GM18858 (cell line): ENCODE results near the gene NDUFB5.
A peak's percentile ranks its signal among the peaks of the same experiment; 100 is the strongest.

Source experiments
- ATAC-seq: cut with Tn5 transposase; IDR thresholded peaks from one replicate; pipeline ENCODE4 v1.9.1; 2021; ENCODE audit not compliant: unreplicated experiment

The NDUFB5 gene

GRCh38 chr3:179604321-179605078 is at the start of gene NDUFB5, which contains the start of gene MRPL47:
NDUFB5 (plus strand) TSS chr3:179604794; CDS start chr3:179604816, 22 bp downstream.
MRPL47 (minus strand) TSS chr3:179604638; CDS start chr3:179604624, 14 bp downstream.
- peak; percentile 88 for ATAC-seq

GRCh38 chr3:179558742-179559364 is 45.7 kb upstream of the NDUFB5 start:
- no peak for ATAC-seq

GRCh38 chr3:179560791-179561190 is 43.8 kb upstream of the NDUFB5 start:
- no peak for ATAC-seq

- ATAC-seq, result peak; percentile 95
Observed at GRCh38 chr3:179562591-179563270, 41.9 kb upstream of the NDUFB5 start, which contains the start of gene ACTL6A. ACTL6A (plus strand) TSS chr3:179562926; CDS start chr3:179563093, 167 bp downstream.

- ATAC-seq, result peak; percentile 37
Observed at GRCh38 chr3:179563271-179563783, 41.3 kb upstream of the NDUFB5 start.

GRCh38 chr3:179565496-179565895 is 39.1 kb upstream of the NDUFB5 start:
- no peak for ATAC-seq

- ATAC-seq, result no peak
Observed at GRCh38 chr3:179580992-179581391, 23.6 kb upstream of the NDUFB5 start.

- peak; percentile 70 for ATAC-seq
Observed at GRCh38 chr3:179589143-179589542, 15.5 kb upstream of the NDUFB5 start.

GRCh38 chr3:179590669-179591068 is 13.9 kb upstream of the NDUFB5 start:
- no peak for ATAC-seq

GRCh38 chr3:179591313-179591712 is 13.3 kb upstream of the NDUFB5 start:
- ATAC-seq, result no peak

GRCh38 chr3:179599531-179599930 is 5.1 kb upstream of the NDUFB5 start:
- ATAC-seq, result no peak

- ATAC-seq, result no peak
Observed at GRCh38 chr3:179603321-179603720, 1.3 kb upstream of the NDUFB5 start.

- no peak for ATAC-seq
Observed at GRCh38 chr3:179603831-179604230, 763 bp upstream of the NDUFB5 start.

GRCh38 chr3:179606534-179607085 is 2.0 kb downstream of the NDUFB5 start:
- ATAC-seq, result peak; percentile 15

GRCh38 chr3:179608931-179609720 is 4.5 kb downstream of the NDUFB5 start:
- peak; percentile 64 for ATAC-seq

- ATAC-seq, result no peak
Observed at GRCh38 chr3:179610066-179610465, 5.5 kb downstream of the NDUFB5 start.

GRCh38 chr3:179613807-179614206 is 9.2 kb downstream of the NDUFB5 start:
- no peak for ATAC-seq

GRCh38 chr3:179615458-179616173 is 11.0 kb downstream of the NDUFB5 start:
- ATAC-seq, result no peak

GRCh38 chr3:179622023-179622422 is 17.4 kb downstream of the NDUFB5 start:
- no peak for ATAC-seq

GRCh38 chr3:179624451-179624850 is 19.9 kb downstream of the NDUFB5 start:
- no peak for ATAC-seq
